Activated effector memory CD4-positive, alpha-beta T cell treated with anti-CD3 and anti-CD28 coated beads, Interleukin-2, amount 50 U/mL, for 16 hours (primary cell): ENCODE data around the gene LORICRIN.

Experiments used
- DNase-seq: peaks from one replicate; pipeline ENCODE4 v3.0.0-alpha.2; 2020

Gene LORICRIN

GRCh38 chr1:153307221-153307600 is 47.7 kb downstream of the LORICRIN start:
- no peak for DNase-seq

DNA sequence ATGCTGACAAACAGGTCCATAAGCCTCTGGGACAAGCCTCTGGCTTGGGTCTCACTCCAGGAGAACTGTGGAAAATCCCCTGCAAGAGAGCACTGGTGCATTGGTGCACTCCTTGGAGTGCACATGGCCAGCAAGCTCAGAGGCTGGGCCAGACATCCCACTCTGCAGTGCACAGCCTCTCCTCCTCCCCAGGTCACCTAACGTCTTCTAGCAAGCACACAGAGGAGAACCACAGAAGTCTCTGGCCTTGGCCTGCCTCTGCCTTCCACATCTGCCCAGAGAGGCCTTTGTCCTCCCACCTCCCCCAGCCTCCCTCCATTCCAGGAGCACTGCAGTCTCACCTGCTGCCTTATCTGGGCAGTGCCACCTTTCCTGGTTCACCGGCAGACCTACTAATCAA is 49.1 kb downstream of the LORICRIN start:
- DNase-seq: no peak

DNA sequence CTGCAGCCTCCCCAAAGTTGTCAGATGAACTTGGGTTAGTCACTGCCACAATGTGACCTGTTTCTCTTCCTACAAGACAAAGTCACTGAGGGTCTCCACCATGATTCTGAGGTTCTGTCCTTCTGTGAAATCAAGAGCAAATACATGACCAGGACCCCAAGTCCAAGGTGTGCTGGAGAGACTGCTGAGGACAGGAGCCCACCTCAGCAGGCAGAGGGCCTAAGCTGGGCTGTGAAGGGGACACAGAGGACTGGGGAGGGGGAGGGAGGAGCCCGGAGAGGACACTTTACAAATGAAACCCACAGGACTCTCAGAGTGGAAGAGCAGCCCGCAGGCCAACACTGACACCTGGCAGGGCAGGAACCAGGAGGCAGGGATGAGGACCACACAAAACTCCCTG is 50.0 kb downstream of the LORICRIN start:
- no peak for DNase-seq

DNA sequence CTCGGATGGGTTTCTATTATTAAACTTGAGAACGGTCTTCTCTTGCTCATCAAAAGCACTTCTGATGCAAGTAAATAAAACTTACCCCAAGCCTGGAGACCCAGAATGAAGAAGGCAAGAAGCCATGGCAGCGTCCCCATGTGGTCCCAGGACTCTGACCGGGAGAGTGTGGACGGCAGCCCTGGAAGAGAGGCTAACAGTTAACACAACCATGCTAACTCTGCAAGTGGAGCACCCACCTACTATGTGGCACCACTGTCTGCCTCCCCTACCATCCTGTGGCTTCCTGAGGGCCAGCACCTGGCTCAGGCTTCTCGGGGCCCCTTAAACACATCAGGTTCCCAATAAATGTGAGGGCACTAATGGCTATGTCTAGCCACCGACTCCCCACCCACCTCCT is 51.0 kb downstream of the LORICRIN start:
- no peak for DNase-seq
